HG02571 (cell line): Measurements from ENCODE around the gene PKMYT1.
"Not testable (repeated sequence)": the region's sequence is repeated elsewhere in the genome, so short reads cannot be mapped to it uniquely, and the experiment has no call there.

Source experiments
- ATAC-seq: cut with Tn5 transposase; IDR thresholded peaks from one replicate; pipeline ENCODE4 v1.9.1; 2021; ENCODE audit warnings: mild to moderate bottlenecking, moderate library complexity; ENCODE audit not compliant: unreplicated experiment

PKMYT1 gene

GRCh38 chr16:2963074-2963722, 17.0 kb downstream of the PKMYT1 start:
- no peak for ATAC-seq

DNA sequence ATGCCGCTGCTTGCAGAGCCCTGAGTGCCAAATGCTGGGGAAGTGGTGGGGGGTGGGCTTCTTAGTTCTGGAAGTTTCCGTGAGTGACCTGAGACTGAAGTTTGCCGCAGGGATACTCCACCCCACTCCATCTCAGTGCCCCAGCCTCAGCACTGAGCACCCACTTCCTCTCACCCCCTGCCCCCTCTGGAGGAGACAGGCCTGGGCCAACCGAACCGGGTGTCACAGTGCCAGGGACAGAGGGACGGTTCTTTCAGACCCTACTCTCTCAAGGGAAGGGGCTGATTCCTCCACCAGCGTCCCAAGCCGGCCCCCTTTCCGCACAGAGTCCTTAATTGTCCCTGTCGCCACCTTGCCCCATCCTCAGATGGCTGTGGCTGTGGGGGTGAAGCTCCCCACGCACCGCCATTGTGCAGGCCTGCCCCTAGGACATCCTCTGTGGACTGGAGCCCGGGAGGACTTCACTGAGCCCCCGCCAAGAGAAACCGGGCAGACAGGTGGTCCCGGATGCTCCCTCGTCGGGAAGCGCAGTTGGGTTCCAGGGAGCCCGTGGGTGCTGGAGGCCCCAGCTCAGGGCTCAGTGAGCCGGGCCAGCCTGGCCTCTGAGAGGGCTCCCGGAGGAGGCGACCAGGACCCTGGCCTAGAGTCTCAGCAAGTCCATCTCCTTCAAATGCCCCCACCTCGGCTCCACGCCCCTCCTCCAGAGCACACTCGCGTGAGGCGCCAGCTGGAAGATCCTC, 17.7 kb downstream of the PKMYT1 start:
- no peak for ATAC-seq

- ATAC-seq, result no peak
Measured at GRCh38 chr16:2960183-2961010, 19.8 kb downstream of the PKMYT1 start.

DNA sequence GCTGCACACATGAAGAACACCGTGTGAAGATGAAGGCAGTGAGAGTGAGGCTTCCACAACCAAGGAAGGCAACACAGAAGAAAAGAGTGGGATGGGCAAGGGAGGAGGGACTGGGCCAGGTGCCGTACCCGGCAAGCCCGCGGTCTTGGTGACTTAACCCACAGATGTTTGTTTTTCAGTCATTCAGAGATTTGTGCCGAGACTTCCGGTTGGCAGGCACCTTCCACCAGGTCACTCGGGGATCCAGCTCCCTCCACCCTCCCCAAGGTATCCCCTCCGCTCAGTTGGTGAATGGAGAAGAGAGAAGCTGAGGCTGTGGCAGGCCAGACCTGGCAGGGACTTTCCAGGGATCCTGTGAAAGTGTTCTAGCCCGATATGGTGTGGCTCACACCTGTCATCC, 21.0 kb downstream of the PKMYT1 start:
- ATAC-seq, result no peak

GRCh38 chr16:2956579-2956956, 23.7 kb downstream of the PKMYT1 start:
- ATAC-seq, result no peak

- ATAC-seq, result no peak
Measured at GRCh38 chr16:2955779-2956578, 24.3 kb downstream of the PKMYT1 start.

GRCh38 chr16:2955438-2955778, 24.8 kb downstream of the PKMYT1 start:
- ATAC-seq, result no peak

GRCh38 chr16:2954656-2955381, 25.4 kb downstream of the PKMYT1 start:
- ATAC-seq, result no peak

GRCh38 chr16:2953706-2954627, 26.3 kb downstream of the PKMYT1 start:
- ATAC-seq, result no peak

DNA sequence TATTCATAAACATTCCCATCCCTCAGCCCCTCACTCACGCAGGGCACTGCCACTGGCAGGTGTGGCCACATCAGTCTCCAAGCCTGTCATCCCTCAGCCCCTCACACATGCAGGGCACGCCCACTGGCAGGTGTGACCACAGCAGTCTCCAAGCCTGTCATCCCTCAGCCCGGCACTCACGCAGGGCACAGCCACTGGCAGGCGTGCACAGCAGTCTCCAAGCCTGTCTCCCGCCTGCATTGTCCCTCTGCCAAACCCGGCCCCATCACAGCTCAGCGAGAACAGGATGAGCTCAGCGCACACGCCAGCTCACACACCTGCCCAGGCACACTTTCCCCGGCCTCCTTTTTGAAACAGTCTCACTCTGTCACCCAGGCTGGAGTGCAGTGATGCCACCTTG, 27.6 kb downstream of the PKMYT1 start:
- no peak for ATAC-seq

DNA sequence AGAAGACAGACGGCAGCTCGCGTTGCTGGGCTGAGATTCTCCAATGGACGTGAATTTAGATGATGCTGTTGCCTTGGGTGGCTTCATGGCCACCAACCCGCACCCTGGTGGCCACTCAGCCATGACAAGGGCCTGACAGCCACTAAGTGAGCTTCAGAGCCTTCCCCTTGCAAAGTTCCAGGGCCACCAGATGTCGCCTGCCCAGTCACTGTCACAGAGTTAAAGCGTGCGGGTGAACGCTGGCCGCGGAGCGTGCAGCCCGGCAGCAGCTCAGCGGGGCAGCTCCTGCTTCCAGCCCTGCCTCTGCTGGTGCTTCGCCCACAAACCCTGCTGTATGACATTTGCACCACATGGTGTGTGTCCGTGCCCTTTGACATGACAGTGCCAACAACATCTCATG, 29.5 kb downstream of the PKMYT1 start:
- no peak for ATAC-seq

GRCh38 chr16:2950353-2950724, 29.9 kb downstream of the PKMYT1 start:
- ATAC-seq, result no peak

- ATAC-seq, result no peak
Measured at GRCh38 chr16:2949705-2950352, 30.4 kb downstream of the PKMYT1 start.

DNA sequence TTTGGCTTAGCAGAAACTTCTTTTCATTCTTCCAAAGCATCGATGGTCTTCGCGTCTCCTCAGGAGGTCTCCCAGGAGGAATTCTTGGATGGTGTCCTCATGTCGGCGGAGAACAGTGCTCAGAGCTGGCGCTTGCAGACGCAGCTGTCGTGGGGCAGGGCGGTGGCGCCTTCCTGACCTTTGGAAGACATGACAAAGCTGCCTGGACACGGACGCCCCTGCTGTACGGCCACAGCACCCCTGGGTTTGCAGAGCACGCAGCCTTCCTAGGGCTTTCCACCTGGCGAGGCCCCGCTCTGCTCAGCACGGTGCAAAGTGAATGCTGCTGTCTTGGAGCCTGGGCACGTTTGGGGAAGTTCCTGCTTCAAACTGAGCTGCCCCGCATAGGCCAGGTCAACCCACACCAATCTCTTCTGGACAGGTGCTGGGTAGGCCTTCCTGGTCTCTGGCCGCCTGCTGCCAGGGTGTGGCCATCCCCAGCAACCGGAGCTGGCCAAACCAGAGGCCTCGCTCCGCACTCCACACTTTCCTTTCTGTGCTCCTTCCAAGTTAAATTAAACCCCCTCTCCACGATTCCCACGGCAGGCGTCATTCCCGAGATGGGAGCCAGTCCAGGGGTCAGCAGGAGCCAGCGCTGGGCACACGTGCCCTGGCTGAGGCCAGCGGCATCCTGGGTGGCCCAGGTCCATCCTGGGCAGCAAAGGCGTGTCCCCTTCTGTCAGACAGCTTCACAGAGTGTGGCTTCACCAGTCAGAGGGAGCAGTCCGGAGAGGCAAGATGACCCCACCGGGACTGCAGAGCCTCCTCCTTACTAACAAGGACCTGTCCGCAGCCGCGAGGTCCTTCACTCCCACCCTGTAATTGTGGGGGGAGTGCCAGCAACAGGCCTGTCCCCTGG, 31.2 kb downstream of the PKMYT1 start:
- no peak for ATAC-seq

GRCh38 chr16:2946649-2947048, 33.6 kb downstream of the PKMYT1 start:
- no peak for ATAC-seq

DNA sequence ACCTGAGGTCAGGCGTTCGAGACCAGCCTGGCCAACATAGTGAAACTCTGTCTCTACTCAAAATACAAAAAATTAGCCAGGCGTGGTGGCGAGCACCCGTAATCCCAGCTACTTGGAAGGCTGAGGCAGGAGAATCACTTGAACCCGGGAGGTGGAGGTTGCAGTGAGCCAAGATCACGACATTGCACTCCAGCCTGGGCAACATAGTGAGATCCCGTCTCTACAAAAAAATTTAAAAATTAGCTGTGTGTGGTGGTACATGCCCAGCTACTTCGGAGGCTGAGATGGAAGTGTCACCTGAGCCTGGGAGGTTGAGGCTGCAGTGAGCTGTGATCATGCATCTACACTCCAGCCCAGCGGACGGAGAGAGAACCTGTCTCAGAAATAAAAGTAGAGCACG, 36.5 kb downstream of the PKMYT1 start:
- ATAC-seq, result not testable (repeated sequence)

DNA sequence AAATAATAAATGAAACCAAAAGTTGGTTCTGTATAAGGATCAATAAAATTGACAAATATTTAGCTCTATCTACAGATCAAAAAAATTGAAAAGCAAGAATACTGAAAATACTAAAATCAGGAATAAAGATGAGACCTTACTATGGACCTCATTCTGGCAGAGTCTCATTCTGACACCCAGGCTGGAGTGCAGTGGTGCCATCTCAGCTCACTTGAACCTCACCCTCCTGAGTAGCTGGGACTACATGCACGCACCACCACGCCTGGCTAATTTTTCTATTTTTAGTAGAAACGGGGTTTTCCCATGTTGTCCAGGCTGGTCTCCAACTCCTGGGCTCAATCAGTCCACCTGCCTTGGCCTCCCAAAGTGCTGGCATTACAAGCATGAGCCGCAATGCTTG, 38.2 kb downstream of the PKMYT1 start:
- no peak for ATAC-seq

DNA sequence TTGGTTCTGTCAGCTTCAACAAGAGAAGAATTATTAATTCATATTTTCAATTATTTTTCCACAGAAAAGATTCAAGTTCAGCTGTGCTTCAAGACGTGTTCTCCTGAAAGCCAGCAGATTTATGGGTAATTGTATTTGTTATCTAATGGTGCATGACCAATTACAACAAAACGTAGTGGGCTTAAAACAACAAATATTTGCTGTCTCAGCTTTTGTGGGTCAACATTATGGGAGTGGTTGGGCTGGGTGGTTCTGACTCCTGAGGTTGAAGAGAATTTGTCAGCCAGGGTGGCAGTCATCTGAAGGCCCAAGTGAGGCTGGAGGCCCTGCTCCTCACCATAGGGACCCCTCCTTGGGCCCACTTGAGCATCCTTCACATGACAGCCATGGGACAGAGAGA, 40.3 kb downstream of the PKMYT1 start:
- no peak for ATAC-seq
